ENCODE results near the gene PUM2.
"Not testable (repeated sequence)": the region's sequence is repeated elsewhere in the genome, so short reads cannot be mapped to it uniquely, and the experiment has no call there.

GRCh38 chr2:20240291-20240690 lies 110.4 kb downstream of the PUM2 start:
- not testable (repeated sequence) for TF ChIP-seq CTCF (conservative IDR thresholded peaks at IDR 0.05 in 1 of 2, IDR thresholded peaks at IDR 0.05 in 1 of 2; ENCODE audit: extremely low read depth in 1 of 2, insufficient read depth in 1 of 2, low read depth in 1 of 2, low read length in 2 of 2); EZH2 (IDR thresholded peaks at IDR 0.05; ENCODE audit: borderline replicate concordance, low read length)
